HEK293 (cell line): Measurements from ENCODE around the gene FYTTD1.

Experiments
- EGR2 ChIP-seq: fragments of 450-650 bp; formaldehyde crosslinking; IDR thresholded peaks from 2 replicates; pipeline ENCODE4 v1.5.1; 2016; ENCODE audit warnings: low read depth, missing biosample characterization, missing genetic modification characterization
- HOXA7 ChIP-seq: sonication (generic); formaldehyde crosslinking; IDR thresholded peaks from 2 replicates; pipeline ENCODE4 v1.8.1; 2022; ENCODE audit warnings: missing genetic modification reagents, borderline replicate concordance
- KLF7 ChIP-seq: fragments of 450-650 bp; formaldehyde crosslinking; IDR thresholded peaks from 2 replicates; pipeline ENCODE4 v1.5.1; 2016; ENCODE audit warnings: missing biosample characterization, missing genetic modification characterization, borderline replicate concordance
- KLF8 ChIP-seq: fragments of 450-650 bp; formaldehyde crosslinking; IDR thresholded peaks from 2 replicates; pipeline ENCODE4 v1.5.1; 2016; ENCODE audit warnings: missing biosample characterization, missing genetic modification characterization
- MZF1 ChIP-seq: fragments of 450-650 bp; formaldehyde crosslinking; IDR thresholded peaks from 2 replicates; pipeline ENCODE4 v1.5.1; 2017; ENCODE audit warnings: missing biosample characterization, missing genetic modification characterization, borderline replicate concordance
- PRDM4 ChIP-seq: fragments of 450-650 bp; formaldehyde crosslinking; IDR thresholded peaks from 2 replicates; pipeline ENCODE4 v1.5.1; 2017; ENCODE audit warnings: missing biosample characterization, missing genetic modification characterization
- ZBTB11 ChIP-seq: fragments of 450-650 bp; formaldehyde crosslinking; conservative IDR thresholded peaks from 2 replicates; pipeline ENCODE4 v1.5.1; 2016; ENCODE audit warnings: low read depth, missing biosample characterization, missing genetic modification characterization
- ZBTB20 ChIP-seq: fragments of 450-650 bp; formaldehyde crosslinking; IDR thresholded peaks from 2 replicates; pipeline ENCODE4 v1.5.1; 2016; ENCODE audit warnings: missing biosample characterization, missing genetic modification characterization
- ZBTB8A ChIP-seq: fragments of 450-650 bp; formaldehyde crosslinking; IDR thresholded peaks from 2 replicates; pipeline ENCODE4 v1.5.1; 2016; ENCODE audit warnings: missing biosample characterization, missing genetic modification characterization
- ZNF10 ChIP-seq: fragments of 450-650 bp; formaldehyde crosslinking; IDR thresholded peaks from 2 replicates; pipeline ENCODE4 v1.5.1; 2017; ENCODE audit warnings: missing biosample characterization, missing genetic modification characterization
- ZNF114 ChIP-seq: fragments of 450-650 bp; formaldehyde crosslinking; IDR thresholded peaks from 2 replicates; pipeline ENCODE4 v1.5.0; 2017; ENCODE audit warnings: missing biosample characterization, missing genetic modification characterization
- ZNF175 ChIP-seq: fragments of 450-650 bp; formaldehyde crosslinking; IDR thresholded peaks from 2 replicates; pipeline ENCODE4 v1.5.1; 2016; ENCODE audit warnings: missing biosample characterization, missing genetic modification characterization
- ZNF248 ChIP-seq: fragments of 450-650 bp; formaldehyde crosslinking; IDR thresholded peaks from 2 replicates; pipeline ENCODE4 v1.5.1; 2017; ENCODE audit warnings: missing biosample characterization, missing genetic modification characterization
- ZNF280D ChIP-seq: fragments of 450-650 bp; formaldehyde crosslinking; IDR thresholded peaks from 2 replicates; pipeline ENCODE4 v1.5.1; 2016; ENCODE audit warnings: missing biosample characterization, missing genetic modification characterization
- ZNF394 ChIP-seq: fragments of 450-650 bp; formaldehyde crosslinking; IDR thresholded peaks from 2 replicates; pipeline ENCODE4 v1.5.1; 2016; ENCODE audit warnings: missing biosample characterization, missing genetic modification characterization, mild to moderate bottlenecking, moderate library complexity, borderline replicate concordance
- ZNF433 ChIP-seq: fragments of 450-650 bp; formaldehyde crosslinking; IDR thresholded peaks from 2 replicates; pipeline ENCODE4 v1.5.1; 2016; ENCODE audit warnings: missing biosample characterization, missing genetic modification characterization, low read depth
- ZNF501 ChIP-seq: fragments of 450-650 bp; formaldehyde crosslinking; IDR thresholded peaks from 2 replicates; pipeline ENCODE4 v1.5.1; 2016; ENCODE audit warnings: missing biosample characterization, missing genetic modification characterization
- ZNF518A ChIP-seq: fragments of 450-650 bp; formaldehyde crosslinking; conservative IDR thresholded peaks from 2 replicates; pipeline ENCODE4 v1.5.1; 2016; ENCODE audit warnings: low read depth, missing biosample characterization, missing genetic modification characterization
- ZNF600 ChIP-seq: fragments of 450-650 bp; formaldehyde crosslinking; IDR thresholded peaks from 2 replicates; pipeline ENCODE4 v1.5.1; 2016; ENCODE audit warnings: missing biosample characterization, missing genetic modification characterization
- ZNF610 ChIP-seq: fragments of 450-650 bp; formaldehyde crosslinking; IDR thresholded peaks from 2 replicates; pipeline ENCODE4 v1.5.1; 2016; ENCODE audit warnings: missing biosample characterization, missing genetic modification characterization, borderline replicate concordance
- ZNF629 ChIP-seq: fragments of 450-650 bp; formaldehyde crosslinking; IDR thresholded peaks from 2 replicates; pipeline ENCODE4 v1.5.1; 2017; ENCODE audit warnings: missing biosample characterization, missing genetic modification characterization
- ZNF660 ChIP-seq: fragments of 450-650 bp; IDR thresholded peaks from 2 replicates; pipeline ENCODE4 v1.5.1; 2018; ENCODE audit warnings: missing biosample characterization, mild to moderate bottlenecking, missing genetic modification characterization
- ZNF768 ChIP-seq: fragments of 450-650 bp; formaldehyde crosslinking; IDR thresholded peaks from 2 replicates; pipeline ENCODE4 v1.5.1; 2018; ENCODE audit warnings: missing biosample characterization, mild to moderate bottlenecking, missing genetic modification characterization
- ZNF791 ChIP-seq: fragments of 450-650 bp; formaldehyde crosslinking; IDR thresholded peaks from 2 replicates; pipeline ENCODE4 v1.5.1; 2016; ENCODE audit warnings: missing biosample characterization, missing genetic modification characterization
- ZNF792 ChIP-seq: fragments of 450-650 bp; formaldehyde crosslinking; IDR thresholded peaks from 2 replicates; pipeline ENCODE4 v1.5.1; 2016; ENCODE audit warnings: missing biosample characterization, missing genetic modification characterization
- ZNF843 ChIP-seq: fragments of 450-650 bp; formaldehyde crosslinking; IDR thresholded peaks from 2 replicates; pipeline ENCODE4 v1.5.1; 2016; ENCODE audit warnings: missing biosample characterization, missing genetic modification characterization

The FYTTD1 gene

GRCh38 chr3:197749601-197750395, at the start of gene FYTTD1 (continued):
- no peak for TF ChIP-seq ZNF280D (tag by site-specific recombination)
- TF ChIP-seq ZBTB20 = peak; percentile 68
- TF ChIP-seq KLF8 (tag by site-specific recombination) = no peak; the same call in 1 of the 2 replicates
- TF ChIP-seq ZNF600 (tag by site-specific recombination) = peak; percentile 63
- TF ChIP-seq ZNF518A = no peak
- no peak for TF ChIP-seq ZNF248
- TF ChIP-seq ZNF610 (tag by site-specific recombination) = peak; percentile 13; the same call in 1 of the 2 replicates
- no peak for TF ChIP-seq ZNF114
- peak; percentile 80 for TF ChIP-seq ZNF10 (tag by site-specific recombination)
- peak; percentile 63 for TF ChIP-seq ZNF660 (tag by site-specific recombination)
- no peak for TF ChIP-seq ZNF768
- no peak for TF ChIP-seq KLF7 (tag by site-specific recombination)
- TF ChIP-seq ZBTB8A (tag by site-specific recombination) = peak; percentile 54
- no peak for TF ChIP-seq ZNF501 (tag by site-specific recombination)
- TF ChIP-seq HOXA7 (CRISPR knock-in tag) = no peak
- no peak for TF ChIP-seq ZNF792 (tag by site-specific recombination)
- TF ChIP-seq MZF1 = 0 out of 2 replicates have a peak, but pooled peaks have one; percentile 41
- peak; percentile 56; the same call in 1 of the 2 replicates for TF ChIP-seq ZNF394 (tag by site-specific recombination)
- peak; percentile 93 for TF ChIP-seq EGR2 (tag by site-specific recombination)
- TF ChIP-seq ZNF175 = no peak
- 0 out of 2 replicates have a peak, but pooled peaks have one; percentile 39 for TF ChIP-seq ZBTB11 (tag by site-specific recombination)
- 0 out of 2 replicates have a peak, but pooled peaks have one; percentile 40 for TF ChIP-seq ZNF629 (tag by site-specific recombination)
- no peak for TF ChIP-seq PRDM4 (tag by site-specific recombination)
- no peak for TF ChIP-seq ZNF791 (tag by site-specific recombination)
- no peak for TF ChIP-seq ZNF433 (tag by site-specific recombination)
- TF ChIP-seq ZNF843 (tag by site-specific recombination) = 0 out of 2 replicates have a peak, but pooled peaks have one; percentile 7
